Uterus (tissue), 2 donors: ENCODE measurements around the gene ZNF467.

ENCODE experiments used
- CTCF ChIP-seq, 4 experiments: fragments of 200-600 bp in 2 of 4; fragments of 450-650 bp in 2 of 4; sonication (generic) in 2 of 4; IDR thresholded peaks; one replicate each; pipeline ENCODE4 v1.5.1; 2016 to 2019; ENCODE audit warnings: antibody characterized with exemption in 4 of 4, mild to moderate bottlenecking in 2 of 4, moderate library complexity in 1 of 4
- POLR2A ChIP-seq, 2 donors: fragments of 450-650 bp; IDR thresholded peaks; one replicate each; pipeline ENCODE4 v1.6.1; 2016; ENCODE audit warnings: antibody characterized with exemption in 2 of 2, mild to moderate bottlenecking in 1 of 2, moderate library complexity in 1 of 2

- no peak for TF ChIP-seq CTCF (IDR thresholded peaks at IDR 0.05)
- no peak for TF ChIP-seq POLR2A (IDR thresholded peaks at IDR 0.05)
Observed at GRCh38 chr7:149804106-149804505, 30.7 kb upstream of the ZNF467 start.
